BJ (cell line): ENCODE measurements around the gene GPR33. TPM values are rescaled to one million over a fixed set of nuclear protein-coding genes. Genes with fewer than 3 reads are reported as not detected.

Experiments used
- CTCF ChIA-PET: fragments of 350-600 bp; formaldehyde crosslinking; extraction: SDS; loops from one replicate; lab custom pipeline; 2021; ENCODE audit warnings: antibody characterized with exemption, inconsistent platforms; lab: Yijun Ruan, JAX
- POLR2A ChIA-PET: fragments of 300-600 bp; sonication (Branson Sonifier 250); formaldehyde crosslinking; extraction: SDS; loops from one replicate; lab custom pipeline; 2021; ENCODE audit warnings: antibody characterized with exemption; lab: Charles Lee
- DNase-seq: peaks from one replicate; pipeline ENCODE4 v3.0.0-alpha.2; 2011; ENCODE audit warnings: low read depth
- H3K27me3 ChIP-seq: 2 replicates; pipeline ENCODE4 v1.6.0; 2011; ENCODE audit warnings: low read length; ENCODE audit not compliant: control insufficient read depth, insufficient read depth
- H3K36me3 ChIP-seq: 2 replicates; pipeline ENCODE4 v1.5.1; 2011; ENCODE audit warnings: low read length; ENCODE audit not compliant: control insufficient read depth, insufficient read depth
- H3K4me3 ChIP-seq: 2 replicates; pipeline ENCODE4 v1.5.1; 2011; ENCODE audit warnings: low read depth, mild to moderate bottlenecking, control low read depth, low read length
- CTCF ChIP-seq: IDR thresholded peaks from 2 replicates; pipeline ENCODE4 v1.5.1; 2011; ENCODE audit warnings: low read depth, mild to moderate bottlenecking, control low read depth, inconsistent platforms, low read length, moderate library complexity; ENCODE audit not compliant: insufficient read depth
- polyA minus RNA-seq: library from RNA; depleted of rRNA, polyadenylated mRNA; stranded (reverse); fragments of >200 nt; gene quantifications from 2 replicates; pipeline ENCODE4 v1.2.3, GENCODE V29; 2011; rRNA and poly(A)+ RNA removed
- polyA plus RNA-seq: library from polyadenylated mRNA; depleted of rRNA; stranded (reverse); fragments of >200 nt; gene quantifications from 2 replicates; pipeline ENCODE4 v1.2.3, GENCODE V29; 2011; rRNA removed

Gene GPR33
- polyA plus RNA-seq (not detected in 2 replicates), polyA minus RNA-seq (not detected in 2 replicates)

GRCh38 chr14:31487886-31488285 lies at the start of gene GPR33:
Gene GPR33, minus strand, starts transcription at chr14:31488039. Its CDS starts 4,074 bp downstream, at chr14:31483965.
- peaks cover 2% of the 10 kb centered on the region; the same call in 1 of the 2 replicates for H3K27me3 ChIP-seq
- TF ChIP-seq CTCF = no peak
- ChIA-PET CTCF (no interaction called here), POLR2A (no interaction called here)
- H3K4me3 ChIP-seq = no peak within 1 kb of the TSS
- no peak for DNase-seq
- H3K36me3 ChIP-seq = no peaks in the 10 kb centered on the region

GRCh38 chr14:31536201-31536960 lies 48.5 kb upstream of the GPR33 start:
- H3K36me3 ChIP-seq = no peaks in the 10 kb centered on the region
- POLR2A ChIA-PET = no interaction called here
- DNase-seq = no peak
- CTCF ChIA-PET = interaction anchor here (2.4 kb wide), 1 partner anchor 26 kb away, joined by 7 read pairs; no protein-coding TSS in a partner anchor
- H3K27me3 ChIP-seq = peaks cover 1% of the 10 kb centered on the region; the same call in 1 of the 2 replicates
- no peak overlapping the region for H3K4me3 ChIP-seq
- TF ChIP-seq CTCF = no peak

GRCh38 chr14:31530136-31530535 lies 42.3 kb upstream of the GPR33 start:
- no peak for TF ChIP-seq CTCF
- ChIA-PET CTCF (no interaction called here), POLR2A (no interaction called here)
- Histone ChIP-seq H3K36me3 (no peaks in the 10 kb centered on the region), H3K4me3 (no peak overlapping the region), H3K27me3 (no peaks in the 10 kb centered on the region)
- DNase-seq = no peak

GRCh38 chr14:31529053-31529452 lies 41.2 kb upstream of the GPR33 start:
- DNase-seq = no peak
- Histone ChIP-seq H3K4me3 (no peak overlapping the region), H3K36me3 (no peaks in the 10 kb centered on the region), H3K27me3 (no peaks in the 10 kb centered on the region; the same call in 1 of the 2 replicates)
- POLR2A ChIA-PET = no interaction called here
- CTCF ChIA-PET = no interaction called here
- no peak for TF ChIP-seq CTCF

- ChIA-PET POLR2A (no interaction called here), CTCF (no interaction called here)
- TF ChIP-seq CTCF = no peak
- DNase-seq = no peak
- Histone ChIP-seq H3K36me3 (no peaks in the 10 kb centered on the region), H3K4me3 (no peak overlapping the region), H3K27me3 (no peaks in the 10 kb centered on the region; the same call in 1 of the 2 replicates)
These were observed 39.7 kb upstream of the GPR33 start for GRCh38 chr14:31527546-31527945.
